Kidney capillary endothelial cell (primary cell): ENCODE measurements around the gene NRXN3.

ENCODE experiments used
- DNase-seq: peaks from one replicate; pipeline ENCODE4 v3.0.0-alpha.2; 2018; ENCODE audit warnings: low spot score

NRXN3 gene

GRCh38 chr14:79698298-79698711 lies 1528.1 kb downstream of the NRXN3 start:
- no peak for DNase-seq

DNA sequence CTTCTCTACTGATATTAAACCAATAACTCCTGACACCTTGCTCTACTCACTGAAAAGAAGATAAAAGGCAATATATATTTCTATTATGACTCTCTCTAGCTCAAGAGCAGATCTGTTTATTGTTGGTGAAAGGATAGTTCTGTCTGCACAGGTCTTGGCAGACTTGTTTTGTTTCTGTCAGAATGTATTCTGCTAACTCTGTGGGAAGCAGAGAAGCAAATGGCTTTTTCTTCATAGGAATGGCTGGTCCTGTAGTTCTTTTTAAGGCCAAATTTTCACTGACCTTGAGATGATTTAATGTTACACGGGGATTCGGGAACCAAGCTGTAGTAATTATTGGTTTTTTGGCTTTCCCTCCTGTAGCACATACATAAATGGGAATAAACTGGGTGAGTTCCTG lies 1529.0 kb downstream of the NRXN3 start:
- no peak for DNase-seq

- DNase-seq: no peak
Observed at GRCh38 chr14:79701371-79701770, 1531.2 kb downstream of the NRXN3 start.

- no peak for DNase-seq
Observed at GRCh38 chr14:79702197-79702596, 1532.0 kb downstream of the NRXN3 start.

DNA sequence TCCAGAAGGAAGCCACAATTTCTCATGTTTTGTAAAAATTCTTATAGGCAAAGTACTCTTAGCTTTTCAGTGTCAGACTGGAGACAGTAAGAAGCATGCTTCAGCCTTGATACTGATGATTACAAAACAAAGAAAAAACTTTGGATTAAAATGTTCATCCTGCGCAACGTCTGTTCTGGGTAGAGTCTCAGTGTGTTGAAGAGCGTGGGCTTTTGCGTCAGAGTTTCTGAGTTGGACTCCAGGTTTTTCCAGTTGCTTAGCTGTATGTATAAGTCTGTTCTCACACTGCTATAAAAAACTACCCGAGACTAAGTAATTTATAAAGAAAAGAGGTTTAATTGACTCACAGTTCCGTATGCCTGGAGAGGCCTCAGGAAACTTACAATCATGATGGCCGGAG lies 1533.0 kb downstream of the NRXN3 start:
- DNase-seq: no peak

GRCh38 chr14:79704041-79704807 lies 1534.1 kb downstream of the NRXN3 start:
- no peak for DNase-seq

DNA sequence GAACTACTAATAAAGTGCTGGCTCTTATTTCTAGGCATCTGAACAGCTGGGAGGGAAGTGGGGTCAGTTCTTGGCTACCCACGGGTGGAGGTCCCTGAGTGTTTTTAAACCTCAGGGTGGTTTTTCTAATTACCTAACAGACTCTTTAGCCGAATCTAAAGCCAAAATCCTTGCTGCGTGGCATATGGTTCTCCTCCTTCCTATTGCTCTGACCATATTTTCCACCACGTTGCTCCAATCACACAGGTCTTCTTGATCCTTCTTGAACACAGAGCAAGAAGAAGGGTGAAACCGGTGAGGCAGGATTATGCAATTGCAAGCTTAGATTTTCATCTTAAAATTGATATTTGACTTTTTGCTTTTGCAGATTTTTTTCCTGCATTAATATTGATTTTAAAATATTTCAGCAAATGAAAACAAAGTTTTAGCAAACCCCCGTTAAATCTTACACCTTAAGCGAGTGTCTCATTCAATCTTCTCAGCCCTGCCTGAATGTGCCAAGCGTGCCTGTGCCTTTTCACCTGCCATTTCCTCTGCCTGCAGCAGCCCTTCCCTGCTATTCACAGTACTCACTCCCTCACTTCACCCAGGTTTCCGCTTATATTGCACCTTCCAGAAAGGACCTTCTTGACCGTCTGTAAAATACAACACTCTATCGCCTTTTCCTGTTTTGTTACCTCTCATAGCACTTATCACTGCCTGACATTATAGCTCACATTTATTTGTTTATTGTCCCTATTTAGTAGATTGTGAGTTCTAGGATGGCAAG lies 1535.1 kb downstream of the NRXN3 start:
- no peak for DNase-seq

- DNase-seq: no peak
Observed at GRCh38 chr14:79706382-79706781, 1536.2 kb downstream of the NRXN3 start.

- no peak for DNase-seq
Observed at GRCh38 chr14:79708426-79709388, 1538.5 kb downstream of the NRXN3 start.

- DNase-seq: no peak
Observed at GRCh38 chr14:79709573-79709972, 1539.4 kb downstream of the NRXN3 start.

GRCh38 chr14:79712302-79712950 lies 1542.3 kb downstream of the NRXN3 start:
- DNase-seq: no peak

DNA sequence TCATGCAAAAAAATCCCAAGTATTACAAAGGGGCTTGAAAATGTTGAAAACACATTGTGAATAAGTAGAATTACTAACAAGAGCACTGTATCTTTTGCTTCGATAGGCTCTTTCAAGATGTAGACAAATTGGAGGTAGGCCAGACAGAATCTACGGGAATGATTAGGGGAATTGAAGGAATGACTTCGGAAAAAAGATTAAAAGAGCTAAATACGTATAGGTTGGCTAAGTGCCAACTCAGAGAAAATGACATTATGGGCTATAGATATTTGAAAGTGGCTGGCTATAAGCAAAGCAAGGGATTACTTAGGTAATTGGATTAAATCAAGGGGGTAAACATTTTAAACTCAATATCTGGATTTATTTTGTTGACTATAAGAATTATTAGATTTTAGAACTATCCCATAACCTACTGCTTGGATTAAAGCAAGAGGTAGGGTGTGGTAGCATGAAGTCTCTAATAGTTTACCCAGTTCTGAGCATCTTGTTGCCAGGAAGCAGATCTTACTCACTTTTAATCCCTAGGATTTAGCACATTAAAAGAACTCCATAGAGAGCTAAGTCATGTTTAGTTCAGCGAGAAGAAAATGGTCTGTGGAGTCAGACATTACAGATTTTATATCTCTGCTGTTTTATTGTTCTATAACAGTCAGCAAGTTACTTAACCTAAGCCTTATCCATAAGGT lies 1551.4 kb downstream of the NRXN3 start:
- DNase-seq: no peak

GRCh38 chr14:79724934-79725717 lies 1555.0 kb downstream of the NRXN3 start:
- no peak for DNase-seq

GRCh38 chr14:79727900-79728299 lies 1557.7 kb downstream of the NRXN3 start:
- no peak for DNase-seq

GRCh38 chr14:79728331-79728730 lies 1558.2 kb downstream of the NRXN3 start:
- DNase-seq: no peak

GRCh38 chr14:79729731-79730130 lies 1559.6 kb downstream of the NRXN3 start:
- no peak for DNase-seq

GRCh38 chr14:79730196-79730595 lies 1560.0 kb downstream of the NRXN3 start:
- DNase-seq: no peak

- no peak for DNase-seq
Observed at GRCh38 chr14:79730953-79731352, 1560.8 kb downstream of the NRXN3 start.

DNA sequence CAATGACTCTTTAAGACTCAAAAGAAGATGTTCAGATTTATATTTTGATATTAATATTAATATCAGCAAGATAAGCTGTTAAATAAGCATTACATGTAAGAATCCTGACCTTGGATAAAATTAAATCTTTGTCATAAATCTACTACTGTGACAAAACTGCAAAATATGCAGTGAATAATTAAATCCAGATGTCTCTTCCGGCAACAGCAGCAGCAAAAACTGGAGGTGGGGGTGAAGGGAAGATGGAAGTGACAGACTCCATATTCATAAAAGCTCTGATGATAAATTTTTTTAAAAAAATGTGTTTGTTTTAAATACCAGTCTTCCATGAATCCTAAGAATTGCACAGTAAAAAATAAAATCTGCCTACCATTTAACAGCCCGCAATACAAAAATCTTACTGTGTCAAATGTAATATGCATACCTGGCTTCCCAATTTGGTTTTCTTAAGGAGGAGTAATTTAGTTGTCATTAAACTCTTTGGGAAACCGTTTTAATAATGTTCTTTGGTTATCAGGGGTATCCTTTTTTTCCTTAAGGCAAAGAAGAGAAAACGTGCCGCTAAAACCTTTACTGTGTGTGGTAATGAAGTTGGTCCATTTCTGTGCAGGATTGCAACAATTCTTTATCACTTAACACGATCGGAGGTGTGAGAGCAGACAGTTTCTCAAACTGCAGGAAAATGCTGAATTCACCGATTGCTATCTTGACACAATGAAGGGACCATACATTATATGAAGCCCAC lies 1562.9 kb downstream of the NRXN3 start:
- DNase-seq: no peak

DNA sequence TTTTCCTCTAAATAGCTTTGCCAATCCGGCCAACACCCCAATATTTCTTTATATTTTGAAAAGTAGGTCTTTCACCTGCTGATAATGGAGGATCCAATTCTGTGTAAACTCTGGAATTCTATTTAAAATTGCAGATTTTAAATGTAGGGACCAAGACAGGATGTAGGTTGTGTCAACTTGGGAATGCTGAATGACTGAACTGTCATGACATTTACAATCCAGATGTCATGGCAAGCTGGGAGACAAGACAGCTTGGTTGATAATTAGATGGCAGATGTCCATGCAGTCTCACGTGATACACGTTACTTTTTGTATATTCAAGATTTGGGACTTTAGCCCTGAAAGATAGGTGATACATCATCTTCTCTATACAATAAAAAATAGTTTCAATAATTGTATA lies 1564.0 kb downstream of the NRXN3 start:
- DNase-seq: no peak
